Erythroblast (primary cell): ENCODE data around the gene PROSER3.
A peak's percentile ranks its signal among the peaks of the same experiment; 100 is the strongest.

Experiments used
- DNase-seq, 2 experiments: peaks; one replicate each; lab custom pipeline; 2025; lab: John Stamatoyannopoulos, UW
- GATA1 ChIP-seq: IDR thresholded peaks from 2 replicates; pipeline ENCODE4 v1.6.1; 2011; ENCODE audit warnings: low read depth, mild to moderate bottlenecking, control low read depth, low read length, moderate library complexity
- POLR2A ChIP-seq: IDR thresholded peaks from 2 replicates; pipeline ENCODE4 v1.6.1; 2011; ENCODE audit warnings: mild to moderate bottlenecking, low read length

PROSER3 gene

DNA sequence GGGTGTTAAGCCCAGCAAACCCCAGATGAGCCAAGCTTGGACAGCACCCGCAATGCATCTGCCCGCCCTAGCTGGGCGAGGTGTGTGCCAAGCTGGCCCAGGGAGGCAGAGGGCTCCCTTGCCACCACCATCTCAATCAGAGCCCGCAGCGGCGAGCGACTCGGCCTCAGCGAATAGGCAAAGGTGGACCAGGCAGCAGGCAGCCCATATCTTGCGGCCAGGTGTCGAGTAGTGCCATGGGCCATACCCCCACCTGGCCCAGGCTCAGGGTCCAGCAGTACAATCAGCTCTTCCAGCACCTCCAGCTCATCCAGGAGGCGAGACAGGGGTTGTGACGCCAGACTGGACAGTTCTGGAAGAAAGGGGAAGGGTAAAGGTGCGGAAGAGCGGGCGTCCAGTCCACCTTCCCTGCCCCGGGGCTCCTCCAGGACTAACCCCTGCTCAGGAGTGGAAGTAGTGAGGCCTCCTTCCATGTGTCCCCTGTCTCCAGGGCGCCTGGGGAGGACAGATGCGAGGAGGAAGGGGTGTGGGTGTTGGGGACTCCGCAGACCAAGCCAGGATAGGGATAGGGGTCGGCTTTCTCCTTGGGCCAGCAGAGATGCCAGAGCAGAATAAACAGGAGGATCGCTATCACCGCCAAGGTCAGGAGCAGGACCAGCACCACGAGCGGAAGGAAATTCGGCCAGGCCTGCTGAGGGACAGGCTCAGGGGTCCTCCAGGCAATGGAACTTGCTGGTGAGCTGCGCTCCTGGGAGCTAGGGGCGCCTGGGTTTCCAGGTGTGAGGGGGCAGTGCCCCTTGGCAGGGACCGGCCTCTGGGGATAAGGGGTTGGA, 18.5 kb upstream of the PROSER3 start:
- no peak for DNase-seq
- TF ChIP-seq POLR2A (no peak), GATA1 (no peak)

DNA sequence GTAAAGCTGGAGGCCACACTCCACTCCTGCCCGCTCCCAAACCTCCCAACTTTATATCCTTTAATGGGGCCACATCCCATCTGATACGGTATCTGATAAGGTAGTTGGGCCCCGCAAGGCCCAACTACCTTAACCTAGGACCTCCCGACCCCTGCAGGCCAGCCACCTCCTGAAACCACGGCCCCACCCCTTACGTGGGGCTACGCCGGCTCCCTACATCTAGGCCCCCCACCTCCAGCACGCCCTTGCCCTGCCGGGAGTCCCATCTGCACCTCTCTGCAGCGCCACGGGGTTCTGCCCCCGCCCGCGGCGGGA, 17.9 kb upstream of the PROSER3 start:
- TF ChIP-seq GATA1 (no peak), POLR2A (no peak)
- DNase-seq, result no peak

DNA sequence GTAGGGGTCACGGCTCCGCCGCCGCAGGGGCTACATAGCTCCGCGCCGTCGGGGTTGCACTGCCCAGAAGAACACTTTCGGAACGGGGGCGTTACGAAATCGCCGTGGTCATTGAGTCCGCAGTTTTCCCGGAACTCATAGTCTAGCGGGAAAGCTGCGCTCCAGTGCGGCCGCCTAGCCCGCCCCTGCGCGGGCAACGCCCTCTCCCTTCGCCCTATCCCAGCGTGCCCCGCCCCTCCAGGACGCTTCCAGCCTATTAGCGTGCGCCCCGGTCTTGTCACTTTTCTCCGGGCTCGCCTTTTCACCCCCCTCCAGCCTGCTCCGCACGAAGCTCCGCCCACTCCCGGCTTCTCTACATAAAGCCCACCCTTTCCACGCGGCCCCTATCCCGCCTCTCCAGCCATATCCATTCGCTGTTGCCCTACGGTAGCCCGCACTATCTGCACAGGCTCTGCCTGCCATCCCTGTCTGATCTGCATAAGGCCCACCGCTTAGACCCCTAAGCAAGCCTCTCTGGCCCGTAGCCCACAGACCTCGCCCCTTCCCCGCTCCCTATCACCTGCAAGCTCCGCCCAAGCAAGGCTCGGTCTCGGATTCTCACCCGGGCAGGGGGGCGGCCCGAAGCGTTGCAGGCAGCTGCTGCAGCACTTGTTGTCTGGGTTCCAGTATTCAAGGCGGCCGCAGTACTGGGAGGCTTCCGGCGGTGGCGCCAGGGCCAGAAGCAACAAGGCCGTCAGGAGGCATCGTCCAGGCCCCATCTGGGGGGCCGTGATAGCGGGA, 17.4 kb upstream of the PROSER3 start:
- DNase-seq, result peak; percentile 97

GRCh38 chr19:35741203-35741515, 16.8 kb upstream of the PROSER3 start:
- DNase-seq, result no peak
- TF ChIP-seq GATA1, result no peak
- no peak for TF ChIP-seq POLR2A

More for the DNA sequence above, 17.4 kb upstream of the PROSER3 start:
- TF ChIP-seq GATA1, result no peak
- peak; percentile 62 for TF ChIP-seq POLR2A

- DNase-seq, result no peak
- TF ChIP-seq GATA1 (no peak), POLR2A (no peak)
Observed at GRCh38 chr19:35742121-35742724, 15.8 kb upstream of the PROSER3 start, which contains the start of gene IGFLR1. TSS of gene IGFLR1 (minus strand) at chr19:35742452. CDS start at chr19:35741180, 1,272 bp downstream.

DNA sequence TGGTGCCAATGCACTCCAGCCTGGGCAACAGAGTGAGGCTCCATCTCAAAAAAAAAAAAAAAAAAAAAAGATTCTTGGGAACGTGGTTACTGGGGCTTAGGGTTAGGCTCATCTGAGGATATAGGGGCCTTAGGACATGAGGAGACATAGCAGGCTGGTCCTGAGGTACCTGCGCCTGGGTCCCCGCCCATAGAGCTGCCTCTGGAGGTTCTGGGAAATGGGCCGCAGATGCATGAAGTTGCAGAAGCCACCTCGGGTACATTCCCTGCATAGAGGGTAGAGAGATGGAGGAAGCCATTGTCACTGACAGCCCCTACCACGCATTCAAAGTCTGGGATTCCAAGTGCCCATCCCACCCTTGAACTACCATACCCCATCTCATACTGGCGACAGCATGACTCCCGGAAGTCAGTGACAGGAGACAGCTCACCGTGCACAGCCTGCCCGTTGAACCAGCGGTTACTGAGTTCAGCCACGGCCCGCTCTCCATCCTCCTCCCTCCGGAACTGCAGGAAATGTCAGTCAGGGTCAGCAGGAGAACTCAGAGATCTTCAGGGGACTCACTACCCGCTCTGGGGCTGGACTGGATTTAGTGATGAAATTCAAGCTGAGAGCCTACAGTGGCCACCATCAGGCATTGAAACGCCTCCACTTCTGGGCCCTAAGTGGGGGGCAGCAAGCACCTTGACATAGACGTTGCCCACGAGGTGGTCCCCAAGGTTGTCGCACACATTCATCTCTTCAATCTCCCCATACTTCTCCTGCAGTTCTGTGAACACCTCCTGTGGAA, 14.1 kb upstream of the PROSER3 start:
- TF ChIP-seq GATA1 (no peak), POLR2A (no peak)
- no peak for DNase-seq

DNA sequence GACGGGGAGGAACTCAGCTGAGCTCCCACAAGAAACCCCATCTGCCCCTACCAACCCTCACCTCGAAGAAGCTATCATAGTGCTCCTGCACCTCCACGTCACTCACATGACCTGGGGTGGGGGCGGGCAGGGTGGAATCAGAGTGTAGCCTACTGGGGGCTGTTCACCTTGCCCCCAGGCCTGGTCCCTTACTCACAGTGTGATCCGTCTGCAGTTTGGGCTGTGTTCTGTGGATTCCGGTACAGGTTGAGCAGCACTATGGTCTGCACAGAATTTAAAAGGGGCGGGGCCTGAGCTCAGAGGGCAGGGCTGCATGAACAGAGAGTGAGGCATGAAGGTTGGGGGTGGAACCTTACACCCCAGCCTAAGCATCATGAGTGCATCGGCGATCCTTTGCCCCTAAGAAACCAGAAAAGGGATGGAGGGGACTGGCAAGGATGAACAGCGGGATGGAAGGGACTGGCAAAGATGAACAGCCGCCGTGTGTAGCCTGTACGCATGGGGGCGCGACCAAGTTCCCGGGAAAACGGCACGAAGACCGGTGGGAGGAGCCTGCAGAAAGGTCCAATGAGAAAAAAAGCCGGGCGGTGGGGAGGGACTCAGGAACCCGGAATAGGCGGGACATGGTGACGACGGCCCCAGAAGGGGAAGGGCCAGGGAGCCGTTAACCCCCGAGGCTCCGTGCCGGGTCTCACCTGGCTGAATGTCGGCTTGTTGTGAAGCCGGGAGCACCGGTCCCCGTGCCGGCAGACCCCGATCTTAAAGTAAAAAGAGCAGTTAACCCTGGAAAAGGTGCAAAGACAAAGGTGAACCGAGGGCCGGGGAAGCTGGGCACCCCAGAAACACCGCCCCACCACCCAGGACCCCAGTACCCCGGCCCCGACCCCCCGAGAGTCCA, 13.3 kb upstream of the PROSER3 start:
- TF ChIP-seq POLR2A (peak; percentile 95), GATA1 (no peak)
- peak; percentile 95 to 96 for DNase-seq

- no peak for TF ChIP-seq GATA1
- TF ChIP-seq POLR2A, result peak; percentile 46
Observed at GRCh38 chr19:35745328-35746086, 12.5 kb upstream of the PROSER3 start, which contains the start of the genes PSENEN and U2AF1L4. TSS of gene PSENEN (plus strand) at chr19:35745651. CDS start at chr19:35745931, 280 bp downstream. TSS of gene U2AF1L4 (minus strand) at chr19:35745418. CDS start at chr19:35745391, 27 bp downstream.

DNA sequence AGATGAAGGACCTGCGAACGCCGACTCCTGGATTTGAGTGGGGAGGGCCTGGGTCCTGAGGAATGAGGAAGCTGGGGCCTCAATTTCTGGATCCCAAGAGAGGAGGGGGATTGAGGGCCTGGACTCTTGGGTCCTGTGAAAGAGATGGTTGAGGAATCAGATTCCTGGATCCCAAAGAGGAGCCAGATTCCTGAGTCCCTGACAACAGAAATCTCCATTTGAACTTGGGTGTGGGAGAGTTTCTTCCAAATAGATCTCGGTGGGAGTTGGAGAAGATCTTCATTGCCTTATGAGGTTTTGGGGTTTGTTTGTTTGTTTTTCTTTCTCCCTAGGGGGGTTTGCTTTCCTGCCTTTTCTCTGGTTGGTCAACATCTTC, 11.9 kb upstream of the PROSER3 start:
- TF ChIP-seq POLR2A (no peak), GATA1 (no peak)
- no peak for DNase-seq

More at GRCh38 chr19:35745328-35746086, 12.5 kb upstream of the PROSER3 start, which contains the start of the genes PSENEN and U2AF1L4:
- peak; percentile 99 to 100 for DNase-seq

DNA sequence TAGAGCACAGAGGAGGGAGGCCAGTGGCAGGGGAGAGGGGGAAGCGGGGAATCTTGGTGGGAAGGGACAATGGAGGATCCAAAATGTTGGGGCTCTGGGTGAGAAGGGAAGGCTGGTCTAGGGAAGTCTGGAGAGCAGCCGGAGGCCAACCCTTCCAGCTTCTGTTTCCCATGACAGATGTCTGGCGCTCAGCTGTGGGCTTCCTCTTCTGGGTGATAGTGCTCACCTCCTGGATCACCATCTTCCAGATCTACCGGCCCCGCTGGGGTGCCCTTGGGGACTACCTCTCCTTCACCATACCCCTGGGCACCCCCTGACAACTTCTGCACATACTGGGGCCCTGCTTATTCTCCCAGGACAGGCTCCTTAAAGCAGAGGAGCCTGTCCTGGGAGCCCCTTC, 11.4 kb upstream of the PROSER3 start:
- TF ChIP-seq GATA1 (no peak), POLR2A (no peak)
- no peak for DNase-seq

DNA sequence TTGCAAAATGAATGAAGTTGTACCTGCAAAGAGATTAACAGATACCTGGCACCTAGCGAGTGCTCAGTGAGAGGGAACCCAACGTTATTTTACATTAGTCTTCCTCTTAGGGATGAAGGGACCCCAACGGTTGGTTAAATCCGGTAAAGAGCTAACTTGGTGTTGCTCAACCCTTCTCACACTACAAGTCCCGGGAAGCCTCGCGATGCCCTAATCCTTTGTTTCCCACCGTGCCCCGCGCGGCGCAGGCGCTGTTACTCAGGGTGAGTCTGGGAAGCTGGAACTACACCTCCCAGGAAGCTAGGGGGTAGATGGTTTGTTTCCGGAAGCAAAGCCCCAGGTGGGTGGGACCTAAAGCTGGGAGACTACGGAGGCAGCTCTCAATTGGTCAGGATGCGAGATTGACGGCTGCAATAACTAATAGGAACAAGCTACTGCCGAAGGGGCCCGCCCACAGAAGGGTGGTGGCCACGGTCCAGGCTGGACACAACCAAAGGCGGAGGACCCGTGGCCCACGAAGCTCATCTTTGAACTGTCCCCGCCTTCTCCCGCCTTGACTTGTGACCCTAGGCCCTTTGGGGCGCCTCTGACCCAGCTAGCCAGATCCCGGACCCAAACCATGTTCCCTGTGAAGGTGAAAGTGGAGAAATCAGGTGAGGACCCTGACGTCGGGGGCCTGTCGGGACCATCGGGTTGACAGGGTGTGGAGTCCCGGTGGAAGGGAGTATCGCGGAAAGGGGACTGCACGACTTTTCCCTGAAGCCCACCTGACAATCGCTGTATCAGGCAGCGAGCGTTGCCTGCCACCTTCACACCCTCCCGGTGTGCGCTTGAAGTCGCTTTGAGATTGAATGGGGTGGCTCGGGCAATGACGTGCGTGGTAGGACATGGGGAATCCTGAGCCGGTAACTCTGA, 9.6 kb upstream of the PROSER3 start, which contains the start of gene LIN37:
Gene LIN37, plus strand, starts transcription at position 471 of the 915 bp plus-strand sequence. Its CDS starts 149 bp downstream, at position 620.
- DNase-seq, result peak; percentile 99
- TF ChIP-seq POLR2A (peak; percentile 77), GATA1 (no peak)
